Measurements from ENCODE around the gene CDH4. TPM values are rescaled to one million over a fixed set of nuclear protein-coding genes. Genes with fewer than 3 reads are reported as not detected.
A peak's percentile ranks its signal among the peaks of the same experiment; 100 is the strongest.

CDH4 gene
- total RNA-seq, 1 donor from 2014 or later = 8.3 TPM

DNA sequence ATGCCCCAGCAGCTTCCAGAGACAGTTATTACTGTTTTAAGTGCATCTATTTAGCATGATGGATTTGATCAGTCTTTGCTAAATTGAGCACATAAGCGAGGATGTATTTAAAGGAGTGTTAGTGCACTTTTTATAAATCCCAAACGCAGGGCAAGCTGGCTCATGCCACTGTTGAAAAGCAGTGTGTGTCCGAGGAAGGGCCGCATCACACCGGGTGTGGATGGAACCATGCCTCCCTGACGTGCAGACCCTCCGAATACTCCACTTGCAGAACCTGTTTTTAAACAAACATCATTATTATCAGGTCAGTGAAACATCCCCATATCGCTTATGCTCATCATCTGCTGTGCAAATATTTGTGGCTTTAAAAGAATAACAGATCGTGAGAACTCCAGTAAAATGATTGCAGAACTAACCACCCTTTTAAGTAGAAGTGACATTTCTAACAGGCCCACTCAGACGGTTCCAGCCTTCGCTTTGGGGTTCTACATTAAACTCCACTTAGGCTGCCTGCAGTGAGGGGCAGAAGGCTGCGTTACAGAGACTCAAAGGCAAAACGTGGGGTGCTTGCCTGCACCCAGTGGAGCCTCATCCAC lies 190.1 kb downstream of the CDH4 start:
- Mint-ChIP-seq H3K9me3 (no peaks in the 10 kb centered on the region), H3K27me3 (peaks cover 3% of the 10 kb centered on the region), H3K4me1 (ENCODE audit: unreplicated experiment) (peaks cover 17% of the 10 kb centered on the region), H3K27ac (peak overlapping the region; percentile 25), H3K36me3 (no peaks in the 10 kb centered on the region), H3K4me3 (peak overlapping the region; percentile 18)
- TF ChIP-seq, protein P1, sequence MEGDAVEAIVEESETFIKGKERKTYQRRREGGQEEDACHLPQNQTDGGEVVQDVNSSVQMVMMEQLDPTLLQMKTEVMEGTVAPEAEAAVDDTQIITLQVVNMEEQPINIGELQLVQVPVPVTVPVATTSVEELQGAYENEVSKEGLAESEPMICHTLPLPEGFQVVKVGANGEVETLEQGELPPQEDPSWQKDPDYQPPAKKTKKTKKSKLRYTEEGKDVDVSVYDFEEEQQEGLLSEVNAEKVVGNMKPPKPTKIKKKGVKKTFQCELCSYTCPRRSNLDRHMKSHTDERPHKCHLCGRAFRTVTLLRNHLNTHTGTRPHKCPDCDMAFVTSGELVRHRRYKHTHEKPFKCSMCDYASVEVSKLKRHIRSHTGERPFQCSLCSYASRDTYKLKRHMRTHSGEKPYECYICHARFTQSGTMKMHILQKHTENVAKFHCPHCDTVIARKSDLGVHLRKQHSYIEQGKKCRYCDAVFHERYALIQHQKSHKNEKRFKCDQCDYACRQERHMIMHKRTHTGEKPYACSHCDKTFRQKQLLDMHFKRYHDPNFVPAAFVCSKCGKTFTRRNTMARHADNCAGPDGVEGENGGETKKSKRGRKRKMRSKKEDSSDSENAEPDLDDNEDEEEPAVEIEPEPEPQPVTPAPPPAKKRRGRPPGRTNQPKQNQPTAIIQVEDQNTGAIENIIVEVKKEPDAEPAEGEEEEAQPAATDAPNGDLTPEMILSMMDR (conservative IDR thresholded peaks at IDR 0.05) = no peak
- DNase-seq (ENCODE audit: extremely low spot score, unreplicated experiment) = no peak

DNA sequence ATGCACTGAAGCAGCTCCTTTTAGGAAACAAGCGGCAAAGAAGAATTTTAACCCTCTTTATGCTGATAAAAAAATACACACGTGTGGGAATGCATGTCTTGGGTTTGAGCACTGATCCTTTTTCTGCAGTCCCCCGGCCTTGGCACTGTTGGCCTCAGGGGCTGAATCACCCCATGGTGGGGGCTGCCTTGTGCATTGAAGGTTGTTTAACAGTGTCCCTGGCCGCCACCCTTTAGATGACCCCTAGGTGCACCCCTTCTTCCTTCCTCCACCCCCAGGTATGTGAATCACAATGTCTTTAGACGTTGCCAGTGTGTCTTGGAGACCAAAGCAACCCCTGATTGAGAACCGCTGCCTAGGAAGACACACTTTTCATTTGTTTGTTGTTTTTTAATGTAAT lies 190.7 kb downstream of the CDH4 start:
- Mint-ChIP-seq H3K27ac (peak overlapping the region; percentile 25), H3K27me3 (peaks cover 3% of the 10 kb centered on the region), H3K4me1 (ENCODE audit: unreplicated experiment) (peaks cover 12% of the 10 kb centered on the region), H3K4me3 (no peak overlapping the region), H3K9me3 (no peaks in the 10 kb centered on the region), H3K36me3 (no peaks in the 10 kb centered on the region)
- TF ChIP-seq, protein P1 (conservative IDR thresholded peaks at IDR 0.05) = no peak
- DNase-seq (ENCODE audit: extremely low spot score, unreplicated experiment) = no peak

DNA sequence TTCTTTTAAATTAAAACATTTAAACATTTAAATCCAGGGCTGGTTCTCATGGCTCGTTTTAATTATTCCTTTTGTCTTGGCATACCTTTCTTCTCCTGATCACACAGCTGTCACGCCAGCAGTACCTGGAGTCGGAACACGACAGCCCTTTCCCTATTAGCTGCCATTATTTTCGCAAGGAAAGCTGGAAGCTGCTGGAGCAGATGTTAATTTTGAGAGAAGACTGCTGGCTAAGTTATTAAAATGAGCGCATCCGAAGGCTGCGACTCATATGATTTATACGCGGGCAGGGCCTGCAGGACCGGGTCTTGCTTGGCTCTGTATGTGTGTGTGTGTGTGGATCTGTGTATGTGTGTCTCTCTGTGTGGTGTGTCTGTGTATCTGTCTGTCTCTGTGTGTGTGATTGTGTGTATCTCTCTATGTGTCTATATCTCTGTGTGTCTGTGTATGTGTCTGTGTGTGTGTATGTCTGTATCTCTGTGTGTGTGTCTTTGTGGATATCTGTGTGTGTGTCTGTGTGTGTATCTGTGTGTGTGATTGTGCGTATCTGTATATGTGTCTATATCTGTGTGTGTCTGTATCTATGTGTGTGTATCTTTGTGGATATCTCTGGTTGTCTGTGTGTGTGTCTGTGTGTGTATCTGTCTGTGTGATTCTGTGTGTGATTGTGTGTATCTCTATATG lies 191.5 kb downstream of the CDH4 start:
- TF ChIP-seq, protein P1 (conservative IDR thresholded peaks at IDR 0.05) = no peak
- no peak overlapping the region for H3K27ac Mint-ChIP-seq
- no peaks in the 10 kb centered on the region for H3K36me3 Mint-ChIP-seq
- DNase-seq (ENCODE audit: extremely low spot score, unreplicated experiment) = no peak
- no peaks in the 10 kb centered on the region for H3K9me3 Mint-ChIP-seq
- peaks cover 14% of the 10 kb centered on the region for H3K4me1 Mint-ChIP-seq (ENCODE audit: unreplicated experiment)
- H3K4me3 Mint-ChIP-seq = no peak overlapping the region
- H3K27me3 Mint-ChIP-seq = peaks cover 3% of the 10 kb centered on the region

DNA sequence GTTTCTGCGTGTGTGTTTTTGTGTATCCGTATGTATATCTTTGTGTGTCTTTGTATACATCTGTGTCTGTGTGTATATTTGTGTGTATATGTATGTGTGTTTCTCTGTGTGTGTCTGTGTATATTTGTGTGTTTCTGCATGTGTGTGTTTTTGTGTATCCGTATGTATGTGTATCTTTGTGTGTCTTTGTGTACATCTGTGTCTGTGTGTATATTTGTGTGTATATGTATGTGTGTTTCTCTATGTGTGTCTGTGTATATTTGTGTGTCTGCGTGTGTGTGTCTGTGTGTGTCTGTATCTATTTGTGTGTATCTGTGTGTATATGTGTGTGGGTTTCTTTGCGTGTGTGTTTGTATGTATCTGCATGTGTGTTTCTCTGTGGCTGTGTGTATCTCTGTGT lies 192.6 kb downstream of the CDH4 start:
- Mint-ChIP-seq H3K36me3 (no peaks in the 10 kb centered on the region), H3K27ac (no peak overlapping the region), H3K27me3 (peaks cover 3% of the 10 kb centered on the region), H3K4me1 (ENCODE audit: unreplicated experiment) (peaks cover 15% of the 10 kb centered on the region), H3K4me3 (no peak overlapping the region), H3K9me3 (no peaks in the 10 kb centered on the region)
- TF ChIP-seq, protein P1 (conservative IDR thresholded peaks at IDR 0.05) = no peak
- no peak for DNase-seq (ENCODE audit: extremely low spot score, unreplicated experiment)

DNA sequence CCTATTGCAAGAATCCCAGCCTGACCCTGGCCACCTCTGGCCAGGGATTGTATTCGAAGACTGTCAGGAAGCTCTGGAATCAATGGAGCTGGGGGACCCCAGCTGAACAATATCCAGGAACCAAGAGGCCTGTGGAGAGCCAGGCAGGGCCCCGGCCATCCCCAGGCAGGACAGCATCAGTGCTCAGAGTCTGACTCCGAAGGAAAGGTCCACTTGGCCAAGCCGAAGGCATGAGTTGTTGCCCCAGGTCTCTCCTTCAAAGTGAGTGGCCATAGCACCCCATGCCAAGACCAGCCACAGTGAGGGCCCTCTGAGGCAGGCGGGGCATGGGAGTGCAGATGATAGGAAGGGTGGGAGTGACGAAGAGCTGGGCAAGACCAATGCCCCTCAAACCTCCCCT lies 193.1 kb downstream of the CDH4 start:
- DNase-seq (ENCODE audit: extremely low spot score, unreplicated experiment) = no peak
- H3K4me3 Mint-ChIP-seq = no peak overlapping the region
- TF ChIP-seq, protein P1 (conservative IDR thresholded peaks at IDR 0.05) = no peak
- no peaks in the 10 kb centered on the region for H3K9me3 Mint-ChIP-seq
- no peak overlapping the region for H3K27ac Mint-ChIP-seq
- H3K36me3 Mint-ChIP-seq = no peaks in the 10 kb centered on the region
- H3K4me1 Mint-ChIP-seq (ENCODE audit: unreplicated experiment) = peaks cover 15% of the 10 kb centered on the region
- H3K27me3 Mint-ChIP-seq = no peaks in the 10 kb centered on the region
